ENCODE measurements around the gene BRD7.

The BRD7 gene

DNA sequence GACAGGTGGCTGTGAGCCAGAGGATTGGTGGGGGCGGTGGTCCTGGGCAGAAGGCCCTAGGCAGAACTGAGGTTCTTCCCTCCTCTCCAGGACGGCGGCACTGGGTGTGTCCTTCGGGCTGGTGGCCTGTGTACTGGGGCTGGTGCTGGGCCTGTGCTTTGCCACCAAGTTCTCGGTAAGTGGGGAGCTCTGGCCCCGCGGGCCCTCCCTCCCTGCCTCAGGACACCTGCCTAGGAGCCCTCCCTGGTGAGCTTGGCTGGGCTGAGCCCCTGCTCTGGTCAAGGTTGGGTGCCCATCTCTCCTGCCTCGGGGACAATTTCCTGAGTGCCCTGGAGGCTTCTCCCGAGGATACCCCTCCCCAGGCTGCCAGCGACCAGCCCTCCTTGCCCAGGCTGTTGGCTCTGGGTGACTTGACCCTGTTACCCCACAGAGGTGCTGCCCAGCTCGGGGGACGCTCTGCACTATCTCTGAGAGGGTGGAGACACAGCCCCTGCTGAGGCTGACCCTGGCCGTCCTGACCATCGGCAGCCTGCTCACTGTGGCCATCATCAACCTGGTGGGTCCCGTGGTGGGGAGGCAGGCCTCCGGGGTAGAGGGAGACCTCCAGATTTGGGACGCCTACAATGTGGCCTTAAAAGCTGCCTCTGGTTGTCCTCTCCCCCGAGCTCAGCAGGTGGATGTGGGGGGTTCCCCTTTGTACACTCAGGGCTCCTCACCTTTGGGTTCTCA lies 60.4 kb downstream of the BRD7 start:
- Histone ChIP-seq H3K9me3 (ENCODE audit: control insufficient read depth, low read length) (no peaks in the 10 kb centered on the region), H3K9ac (no peak overlapping the region), H2AFZ (no peak overlapping the region), H3K4me3 (ENCODE audit: low read depth, low read length) (no peak overlapping the region), H3K4me2 (ENCODE audit: low read length) (no peak overlapping the region), H3K27ac (no peak overlapping the region), H3K36me3 (ENCODE audit: control insufficient read depth, insufficient read depth, low read length) (no peaks in the 10 kb centered on the region), H3K79me2 (no peaks in the 10 kb centered on the region), H3K27me3 (ENCODE audit: control insufficient read depth, insufficient read depth, low read length) (no peaks in the 10 kb centered on the region), H3K4me1 (no peaks in the 10 kb centered on the region)
- TF ChIP-seq, protein P1, sequence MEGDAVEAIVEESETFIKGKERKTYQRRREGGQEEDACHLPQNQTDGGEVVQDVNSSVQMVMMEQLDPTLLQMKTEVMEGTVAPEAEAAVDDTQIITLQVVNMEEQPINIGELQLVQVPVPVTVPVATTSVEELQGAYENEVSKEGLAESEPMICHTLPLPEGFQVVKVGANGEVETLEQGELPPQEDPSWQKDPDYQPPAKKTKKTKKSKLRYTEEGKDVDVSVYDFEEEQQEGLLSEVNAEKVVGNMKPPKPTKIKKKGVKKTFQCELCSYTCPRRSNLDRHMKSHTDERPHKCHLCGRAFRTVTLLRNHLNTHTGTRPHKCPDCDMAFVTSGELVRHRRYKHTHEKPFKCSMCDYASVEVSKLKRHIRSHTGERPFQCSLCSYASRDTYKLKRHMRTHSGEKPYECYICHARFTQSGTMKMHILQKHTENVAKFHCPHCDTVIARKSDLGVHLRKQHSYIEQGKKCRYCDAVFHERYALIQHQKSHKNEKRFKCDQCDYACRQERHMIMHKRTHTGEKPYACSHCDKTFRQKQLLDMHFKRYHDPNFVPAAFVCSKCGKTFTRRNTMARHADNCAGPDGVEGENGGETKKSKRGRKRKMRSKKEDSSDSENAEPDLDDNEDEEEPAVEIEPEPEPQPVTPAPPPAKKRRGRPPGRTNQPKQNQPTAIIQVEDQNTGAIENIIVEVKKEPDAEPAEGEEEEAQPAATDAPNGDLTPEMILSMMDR (IDR thresholded peaks at IDR 0.05) = no peak

DNA sequence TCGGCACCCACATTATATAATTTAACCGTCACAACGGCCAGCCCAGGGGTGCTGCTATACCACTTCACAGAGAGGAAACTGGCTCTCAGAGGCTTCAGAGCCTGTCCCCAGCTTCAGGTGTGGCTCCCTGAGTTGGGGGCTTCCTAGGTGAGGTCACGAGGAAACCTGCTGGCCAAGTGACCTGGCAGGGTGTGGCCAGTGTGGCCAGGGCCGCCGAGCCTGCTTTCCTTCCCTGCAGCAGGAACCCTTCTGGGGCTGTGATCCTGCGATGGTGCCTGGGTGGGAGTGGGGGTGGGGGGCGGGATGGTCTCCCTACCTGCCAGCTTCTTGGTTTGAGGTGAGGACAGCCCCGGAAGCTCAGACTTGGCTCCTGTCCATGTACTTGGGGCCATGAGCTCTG lies 62.5 kb downstream of the BRD7 start:
- no peak overlapping the region for H3K4me3 ChIP-seq (ENCODE audit: low read depth, low read length)
- no peaks in the 10 kb centered on the region for H3K36me3 ChIP-seq (ENCODE audit: control insufficient read depth, insufficient read depth, low read length)

GRCh38 chr16:50305441-50306061 lies 63.2 kb downstream of the BRD7 start:
- no peak overlapping the region for H2AFZ ChIP-seq
- H3K9ac ChIP-seq = no peak overlapping the region
- H3K9me3 ChIP-seq (ENCODE audit: control insufficient read depth, low read length) = no peaks in the 10 kb centered on the region
- no peak overlapping the region for H3K4me2 ChIP-seq (ENCODE audit: low read length)
- TF ChIP-seq, protein P1 (IDR thresholded peaks at IDR 0.05) = no peak
- H3K36me3 ChIP-seq (ENCODE audit: control insufficient read depth, insufficient read depth, low read length) = no peaks in the 10 kb centered on the region
- H3K4me1 ChIP-seq = no peaks in the 10 kb centered on the region
- H3K79me2 ChIP-seq = no peaks in the 10 kb centered on the region
- no peaks in the 10 kb centered on the region for H3K27me3 ChIP-seq (ENCODE audit: control insufficient read depth, insufficient read depth, low read length)
- H3K27ac ChIP-seq = no peak overlapping the region
- no peak overlapping the region for H3K4me3 ChIP-seq (ENCODE audit: low read depth, low read length)

More for the DNA sequence above, 62.5 kb downstream of the BRD7 start:
- H2AFZ ChIP-seq = no peak overlapping the region
- no peak overlapping the region for H3K4me2 ChIP-seq (ENCODE audit: low read length)
- no peak overlapping the region for H3K9ac ChIP-seq
- no peaks in the 10 kb centered on the region for H3K27me3 ChIP-seq (ENCODE audit: control insufficient read depth, insufficient read depth, low read length)
- TF ChIP-seq, protein P1 (IDR thresholded peaks at IDR 0.05) = no peak
- no peaks in the 10 kb centered on the region for H3K4me1 ChIP-seq
- no peak overlapping the region for H3K27ac ChIP-seq
- H3K9me3 ChIP-seq (ENCODE audit: control insufficient read depth, low read length) = no peaks in the 10 kb centered on the region
- H3K79me2 ChIP-seq = no peaks in the 10 kb centered on the region

GRCh38 chr16:50304467-50305440 lies 64.0 kb downstream of the BRD7 start:
- Histone ChIP-seq H3K9ac (no peak overlapping the region), H3K4me2 (ENCODE audit: low read length) (no peak overlapping the region), H3K4me3 (ENCODE audit: low read depth, low read length) (no peak overlapping the region), H2AFZ (no peak overlapping the region), H3K36me3 (ENCODE audit: control insufficient read depth, insufficient read depth, low read length) (no peaks in the 10 kb centered on the region), H3K79me2 (no peaks in the 10 kb centered on the region), H3K27me3 (ENCODE audit: control insufficient read depth, insufficient read depth, low read length) (no peaks in the 10 kb centered on the region), H3K9me3 (ENCODE audit: control insufficient read depth, low read length) (no peaks in the 10 kb centered on the region), H3K27ac (no peak overlapping the region), H3K4me1 (no peaks in the 10 kb centered on the region)
- TF ChIP-seq, protein P1 (IDR thresholded peaks at IDR 0.05) = no peak
